CD4-positive, alpha-beta T cell treated with Interleukin-17A for 4 hours (primary cell): ENCODE measurements around the gene ZCCHC17.

Experiments used
- DNase-seq: peaks from one replicate; pipeline ENCODE4 v3.0.0-alpha.2; 2020; ENCODE audit warnings: mixed read lengths

ZCCHC17 gene

DNA sequence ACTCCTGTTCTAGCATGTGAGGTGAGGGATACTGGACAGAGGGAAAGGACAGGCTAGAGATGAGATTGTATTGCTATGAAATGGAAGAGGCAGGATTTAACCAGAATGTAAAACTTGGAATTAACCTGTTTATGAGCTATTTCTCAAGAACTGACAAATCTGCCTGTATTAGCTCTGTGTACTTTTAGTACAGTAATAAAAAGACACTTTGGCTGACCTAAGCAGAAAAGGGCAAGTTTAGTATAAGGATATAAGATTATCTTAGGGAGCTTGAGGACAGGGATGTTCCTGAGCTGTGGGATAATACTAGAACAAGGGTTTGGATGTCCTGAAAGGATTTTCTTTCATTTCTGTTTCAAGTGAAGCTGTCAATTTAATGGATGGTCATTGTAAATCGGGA lies 11.2 kb downstream of the ZCCHC17 start:
- DNase-seq = no peak

DNA sequence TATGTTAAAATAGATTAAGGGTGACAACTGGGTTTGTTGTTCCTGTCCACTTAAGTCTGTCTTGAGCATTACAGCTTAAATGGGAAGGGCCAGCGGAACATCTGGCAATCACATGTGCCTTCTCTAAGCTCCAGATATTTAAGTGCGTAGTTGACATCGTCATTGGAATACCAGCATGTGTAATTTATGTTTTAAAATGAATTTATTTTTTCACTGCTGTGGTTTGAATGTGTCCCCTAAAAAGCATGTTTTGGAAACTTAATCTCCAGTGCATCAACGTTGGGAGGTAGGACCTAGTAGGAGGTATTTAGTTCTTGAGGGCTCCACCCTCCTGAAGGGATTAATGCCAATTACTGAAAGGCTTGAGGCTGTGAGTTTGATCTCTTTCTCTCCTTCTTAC lies 13.4 kb downstream of the ZCCHC17 start:
- DNase-seq = no peak

DNA sequence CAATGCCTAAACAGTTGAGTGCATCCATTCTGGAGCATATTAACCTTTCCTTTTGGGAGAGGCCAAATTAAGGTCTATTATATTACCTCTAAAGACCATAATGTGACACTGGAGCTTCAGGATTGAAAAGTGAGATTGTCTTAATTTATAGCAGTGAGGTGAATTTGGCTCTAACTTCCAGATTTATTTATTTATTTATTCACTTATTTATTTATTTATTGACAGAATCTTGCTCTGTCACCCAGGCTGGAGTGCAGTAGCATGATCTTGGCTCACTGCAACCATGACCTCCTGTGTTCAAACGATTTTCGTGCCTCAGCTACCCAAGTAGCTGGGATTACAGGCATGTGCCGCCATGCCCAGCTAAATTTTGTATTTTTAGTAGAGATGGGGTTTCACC lies 19.1 kb downstream of the ZCCHC17 start:
- DNase-seq = no peak

DNA sequence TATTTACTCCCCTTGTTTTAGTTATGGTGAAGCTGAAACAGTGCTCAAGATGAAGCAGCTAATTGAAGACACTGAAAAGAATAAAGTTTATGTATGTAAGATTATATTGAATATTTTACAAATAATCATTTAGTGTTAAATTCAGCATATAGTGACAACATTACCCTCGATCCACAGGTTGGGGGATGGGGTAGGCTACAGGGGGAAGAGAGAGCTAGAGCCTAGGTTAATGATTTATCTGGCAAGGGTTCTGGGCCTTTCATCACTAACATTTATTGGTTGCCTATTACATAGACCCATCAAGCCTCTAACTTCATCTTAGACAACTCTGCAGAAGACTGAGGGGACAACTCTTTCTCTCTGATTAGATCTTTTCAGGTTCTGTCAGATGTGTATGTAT lies 21.3 kb downstream of the ZCCHC17 start:
- DNase-seq = no peak

DNA sequence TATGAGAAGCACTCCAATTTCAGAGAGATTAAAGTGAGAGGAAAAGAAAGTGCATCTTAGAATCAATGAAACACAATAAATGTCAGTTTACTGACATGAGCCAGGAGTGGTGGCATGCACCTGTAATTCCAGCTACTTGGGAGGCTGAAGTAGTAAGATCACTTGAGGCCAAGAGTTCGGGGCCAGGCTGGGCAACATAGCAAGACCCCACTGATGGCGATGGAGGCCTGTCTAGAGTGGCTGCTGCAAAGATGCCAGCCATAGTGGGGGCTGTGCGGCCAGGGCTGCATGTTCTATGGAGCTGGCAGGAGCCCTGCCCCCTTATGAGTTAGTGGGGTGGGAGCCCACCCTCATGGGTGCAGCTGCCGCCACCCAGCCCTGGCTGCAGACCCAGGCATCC lies 27.3 kb downstream of the ZCCHC17 start:
- no peak for DNase-seq

DNA sequence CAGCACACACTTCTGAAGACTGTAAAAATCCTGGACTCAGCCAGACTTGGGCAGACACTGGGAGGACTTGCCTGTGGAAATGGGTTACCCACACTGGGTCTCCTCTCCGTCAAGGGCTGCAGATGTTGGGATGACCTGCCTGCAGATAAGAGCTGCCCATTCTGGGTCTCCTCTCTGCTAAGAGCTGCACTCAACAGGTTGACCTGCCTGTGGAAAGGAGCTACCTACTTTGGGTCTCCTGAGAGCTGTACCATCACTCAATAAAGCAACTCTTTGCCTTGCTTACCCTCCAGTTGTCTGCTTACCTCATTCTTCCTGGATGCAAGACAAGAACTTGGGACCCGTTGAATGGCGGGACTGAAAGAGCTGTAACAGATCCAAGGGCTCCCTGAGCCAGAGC lies 28.2 kb downstream of the ZCCHC17 start:
- no peak for DNase-seq

DNA sequence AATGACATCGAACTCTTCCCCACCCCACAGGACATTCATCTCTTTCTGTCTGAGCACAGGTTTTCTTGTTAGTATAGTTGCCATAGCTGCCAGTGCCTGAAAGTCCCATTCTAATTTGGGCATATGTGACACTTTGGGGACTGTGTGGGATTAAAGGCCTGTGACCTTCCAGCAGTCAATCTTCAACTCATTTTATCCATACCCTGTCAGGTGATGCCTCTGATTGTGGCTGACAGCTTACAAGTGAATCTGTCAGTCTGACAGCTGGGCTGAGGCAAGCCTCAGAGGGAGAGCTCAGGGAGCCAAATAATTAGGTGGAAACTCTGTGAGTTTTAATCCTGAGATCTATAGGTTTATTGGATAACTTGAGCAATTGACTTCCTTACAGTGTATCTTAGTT lies 29.6 kb downstream of the ZCCHC17 start:
- DNase-seq = no peak

DNA sequence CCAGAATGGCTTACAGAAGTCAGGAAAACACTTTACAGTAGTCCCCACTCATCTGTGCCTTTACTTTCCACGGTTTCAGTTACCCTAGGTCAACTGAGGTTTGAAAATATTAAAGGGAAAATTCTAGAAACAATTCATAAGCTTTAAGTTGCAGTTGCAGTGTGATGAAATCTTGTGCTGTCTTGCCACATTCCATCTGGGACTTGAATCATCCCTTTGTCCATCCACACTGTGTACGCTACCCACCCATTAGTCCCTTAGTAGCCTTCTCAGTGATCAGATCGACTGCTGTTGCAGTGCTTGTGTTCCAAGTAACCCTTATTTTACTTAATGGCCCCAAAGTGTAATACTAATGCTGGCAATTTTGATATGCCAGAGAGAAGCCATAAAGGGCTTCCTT lies 30.5 kb downstream of the ZCCHC17 start:
- no peak for DNase-seq

DNA sequence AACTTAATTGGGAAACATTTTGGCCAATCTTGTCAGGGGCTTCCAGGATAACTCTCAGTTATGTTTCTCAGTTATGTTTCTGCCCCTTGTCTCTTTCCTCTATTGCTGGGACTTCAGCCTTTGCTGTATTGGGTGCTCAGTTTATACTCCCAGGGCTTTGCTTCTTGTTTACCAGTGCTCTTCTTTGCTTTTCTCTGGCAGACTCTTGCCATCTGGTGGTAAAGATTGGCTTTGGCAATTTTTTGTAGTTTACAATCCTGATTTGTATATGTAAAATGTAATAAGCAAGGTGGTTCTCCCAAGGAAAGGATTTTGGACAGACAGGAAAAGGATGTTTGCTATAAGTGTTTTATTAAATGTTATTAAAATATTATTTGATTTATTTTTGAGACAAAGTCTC lies 38.2 kb downstream of the ZCCHC17 start:
- DNase-seq = no peak

DNA sequence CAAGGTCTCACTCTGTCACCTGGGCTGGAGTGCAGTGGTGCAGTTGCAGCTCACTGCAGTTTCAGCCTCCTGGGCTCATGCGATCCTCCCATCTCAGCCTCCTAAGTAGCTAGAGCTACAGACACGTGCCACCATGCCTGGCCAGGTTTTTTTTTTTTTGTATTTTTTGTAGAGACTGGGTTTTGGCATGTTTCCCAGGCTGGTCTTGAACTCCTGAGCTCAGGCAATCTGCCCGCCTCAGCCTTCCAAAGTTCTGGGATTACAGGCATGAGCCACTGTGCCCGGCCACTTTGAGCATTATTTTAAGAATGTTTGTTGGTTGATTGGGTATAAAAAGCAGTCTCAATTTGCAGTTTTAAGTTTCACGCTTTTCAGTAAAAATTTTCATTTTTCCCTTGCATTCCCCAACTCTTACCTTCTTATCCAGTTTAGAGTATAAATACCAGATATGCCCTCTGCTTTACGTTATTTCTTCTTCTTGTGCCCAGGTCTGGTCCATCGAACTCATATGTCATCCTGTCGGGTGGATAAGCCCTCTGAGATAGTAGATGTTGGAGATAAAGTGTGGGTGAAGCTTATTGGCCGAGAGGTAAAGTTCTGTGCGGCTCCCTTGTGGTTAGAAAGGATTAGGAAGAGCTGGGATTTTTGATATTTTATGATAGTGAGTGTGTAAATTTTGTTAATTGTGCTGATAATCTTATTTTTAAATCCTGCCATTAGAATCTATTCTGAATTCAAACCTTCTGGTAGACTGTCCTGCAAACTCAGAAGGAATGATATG lies 40.0 kb downstream of the ZCCHC17 start:
- no peak for DNase-seq

DNA sequence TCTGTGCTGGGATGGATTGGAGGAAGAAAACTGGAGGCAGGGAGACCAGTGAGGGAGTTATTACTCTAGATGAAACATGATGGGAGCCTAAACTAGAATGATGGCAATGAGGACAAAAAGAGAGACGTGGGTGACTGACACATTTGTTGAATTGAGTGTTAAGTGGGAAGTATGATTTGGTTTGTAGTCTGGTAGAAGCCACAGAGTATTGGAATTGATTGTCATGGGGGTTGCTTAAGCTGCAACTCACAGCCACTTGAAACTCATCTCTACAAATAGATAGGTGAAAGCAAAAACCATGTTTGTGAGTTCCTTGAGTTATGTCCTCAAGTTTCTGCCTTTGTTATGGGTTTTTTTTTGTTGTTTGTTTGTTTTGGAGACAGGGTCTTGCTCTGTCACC lies 47.7 kb downstream of the ZCCHC17 start:
- DNase-seq = no peak

DNA sequence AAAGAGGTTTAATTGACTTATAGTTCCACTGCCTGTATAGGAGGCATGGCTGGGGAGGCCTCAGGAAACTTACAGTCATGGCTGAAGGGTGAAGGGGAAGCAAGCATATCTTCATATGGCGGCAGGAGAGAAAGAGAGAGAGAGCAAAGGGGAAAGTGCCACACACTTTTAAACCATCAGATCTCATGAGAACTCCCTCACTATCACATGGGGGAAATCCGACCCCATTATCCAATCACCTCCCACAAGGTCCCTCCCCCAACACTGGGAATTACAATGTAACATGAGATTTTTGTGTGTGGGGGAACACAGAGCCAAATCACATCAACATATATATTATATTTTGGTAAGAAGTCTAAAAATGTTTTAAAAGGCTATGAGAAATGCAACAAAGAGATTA lies 48.8 kb downstream of the ZCCHC17 start:
- no peak for DNase-seq

DNA sequence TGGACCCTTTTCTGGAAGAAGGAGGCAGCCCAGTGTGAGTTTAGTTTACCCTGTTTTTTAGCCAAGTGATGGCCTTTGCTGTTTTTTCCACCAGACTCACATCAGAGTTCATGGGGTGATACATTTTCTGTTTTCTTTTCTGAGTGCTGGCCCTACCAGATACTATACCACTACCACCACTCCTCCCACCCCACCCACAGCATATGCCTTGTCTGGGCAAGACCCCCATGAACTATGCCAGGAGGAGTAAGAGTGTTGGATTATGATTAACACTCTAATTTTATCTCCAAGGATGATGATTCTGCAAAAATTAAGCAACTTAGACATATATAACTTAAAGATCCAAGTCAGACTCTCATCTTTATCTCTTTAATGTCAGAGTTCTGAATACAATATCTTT lies 50.0 kb downstream of the ZCCHC17 start:
- no peak for DNase-seq

DNA sequence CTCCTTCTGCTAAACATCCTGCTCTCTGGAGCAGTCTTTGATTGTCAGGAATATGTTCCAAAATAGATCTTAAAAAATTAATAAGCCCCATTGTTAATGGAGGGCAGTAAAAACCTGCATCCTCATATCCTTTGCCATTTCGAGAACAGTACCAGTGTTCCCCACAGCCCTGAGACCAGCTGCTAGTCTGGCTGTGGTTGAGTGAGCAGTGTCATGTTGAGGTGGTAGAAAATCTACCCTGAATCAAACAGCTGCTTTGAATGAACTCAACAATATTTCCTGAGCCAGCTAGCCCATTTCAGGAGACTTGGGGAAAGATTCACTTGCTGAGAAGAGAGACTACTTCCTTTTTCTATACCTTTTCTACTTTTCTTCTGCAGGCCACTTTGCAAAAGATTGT lies 51.6 kb downstream of the ZCCHC17 start:
- DNase-seq = no peak

DNA sequence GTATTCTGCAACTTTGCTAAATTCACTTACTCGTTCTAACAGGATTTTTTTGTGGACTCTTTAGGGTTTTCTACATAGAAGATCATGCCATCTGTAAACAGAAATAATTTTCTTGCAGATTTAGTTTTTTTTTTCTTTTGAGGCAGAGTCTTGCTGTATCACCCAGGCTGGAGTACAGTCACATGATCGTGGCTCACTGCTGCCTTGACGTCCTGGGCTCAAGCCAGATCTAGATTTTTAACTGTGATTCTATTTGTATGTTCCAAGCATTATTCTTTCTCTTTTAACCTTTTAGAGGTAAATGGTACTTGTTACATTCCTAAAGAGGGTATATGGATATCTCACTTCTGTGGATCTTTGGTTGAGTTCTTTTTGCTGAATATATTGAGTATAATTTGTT lies 57.5 kb downstream of the ZCCHC17 start:
- no peak for DNase-seq

DNA sequence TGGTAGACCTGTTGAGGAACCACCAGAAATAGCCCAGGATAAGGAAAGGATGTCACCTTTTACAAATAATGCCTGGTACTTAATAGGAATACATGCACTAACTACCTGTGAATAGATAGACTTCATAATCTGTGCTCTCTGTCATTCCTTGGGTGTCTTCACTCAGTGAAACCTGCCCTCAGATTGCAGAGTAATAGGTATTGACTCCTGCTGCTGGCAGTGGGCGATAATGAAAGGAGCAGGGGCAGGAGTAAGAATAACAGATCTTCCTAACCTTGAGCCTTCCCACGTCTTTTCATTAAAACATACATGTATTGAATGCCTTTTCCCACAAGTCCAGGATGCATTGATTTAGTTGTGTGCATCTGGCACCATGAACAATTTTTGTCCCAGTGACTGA lies 59.6 kb downstream of the ZCCHC17 start:
- no peak for DNase-seq

DNA sequence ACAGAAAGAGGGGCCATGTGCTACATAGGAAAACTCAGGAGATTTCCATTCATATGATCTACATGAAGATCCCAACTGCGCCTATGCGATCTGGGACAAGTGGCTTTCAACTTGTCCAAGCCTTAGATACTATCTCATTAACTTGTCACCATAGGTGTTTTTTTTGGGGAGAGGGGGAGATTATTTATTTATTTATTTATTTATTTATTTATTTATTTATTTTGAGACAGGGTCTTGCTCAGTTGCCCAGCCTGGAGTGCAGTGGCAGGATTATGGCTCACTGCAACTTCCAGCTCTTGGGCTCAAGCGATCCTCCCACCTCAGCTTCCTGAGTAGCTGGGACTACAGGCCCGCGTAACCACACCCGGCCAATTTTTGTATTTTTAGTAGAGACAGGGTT lies 64.8 kb downstream of the ZCCHC17 start:
- DNase-seq = no peak

DNA sequence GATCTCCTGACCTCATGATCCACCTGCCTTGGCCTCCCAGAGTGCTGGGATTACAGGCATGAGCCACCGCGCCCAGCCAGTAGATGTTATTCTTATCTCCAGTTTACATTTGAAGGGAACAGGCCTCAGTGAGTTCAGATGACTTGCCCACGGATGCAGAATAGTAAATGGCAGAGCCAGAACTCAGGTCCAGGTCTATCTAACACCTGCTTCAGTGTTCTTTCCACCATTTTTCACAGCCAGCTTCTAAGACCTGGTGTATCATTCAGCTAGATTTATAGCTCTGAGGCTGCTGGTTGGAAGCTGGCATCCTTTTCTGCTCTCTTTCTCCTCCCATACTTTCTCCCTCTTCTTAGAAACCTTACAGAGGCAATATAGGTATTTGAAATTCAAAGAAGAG lies 65.2 kb downstream of the ZCCHC17 start:
- DNase-seq = no peak

DNA sequence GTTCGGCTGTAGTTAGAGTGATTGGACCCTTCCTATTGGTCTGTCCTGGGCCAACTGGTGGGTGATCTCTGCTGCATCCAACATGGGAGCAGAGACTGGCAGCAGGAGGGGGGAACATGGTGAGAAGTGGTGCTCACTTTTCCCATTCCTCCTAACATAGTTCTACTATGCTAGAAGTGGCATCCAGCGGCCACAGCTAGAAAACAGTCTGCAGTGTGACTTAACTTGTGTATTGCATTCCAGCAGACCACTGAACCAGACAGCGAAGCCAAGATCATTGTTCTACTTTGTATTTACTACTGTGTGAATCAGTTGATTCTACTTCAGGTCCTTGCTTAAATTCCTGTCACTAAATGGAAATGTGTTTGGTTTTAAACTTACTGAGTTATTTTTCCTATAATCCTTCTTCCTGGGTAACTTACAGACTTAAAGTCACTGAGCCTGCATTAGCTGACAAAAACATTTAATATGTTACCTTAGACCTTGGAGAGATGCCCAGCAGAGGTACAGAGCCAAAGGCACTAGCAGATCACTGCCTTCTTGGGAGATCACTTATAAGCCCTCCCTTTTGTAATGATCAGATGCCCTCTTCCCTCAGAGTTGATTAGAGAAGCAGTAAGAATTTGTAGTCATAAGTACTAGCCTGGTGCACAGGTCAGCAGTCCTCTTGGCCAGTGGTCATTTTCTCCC lies 67.9 kb downstream of the ZCCHC17 start:
- DNase-seq = no peak

DNA sequence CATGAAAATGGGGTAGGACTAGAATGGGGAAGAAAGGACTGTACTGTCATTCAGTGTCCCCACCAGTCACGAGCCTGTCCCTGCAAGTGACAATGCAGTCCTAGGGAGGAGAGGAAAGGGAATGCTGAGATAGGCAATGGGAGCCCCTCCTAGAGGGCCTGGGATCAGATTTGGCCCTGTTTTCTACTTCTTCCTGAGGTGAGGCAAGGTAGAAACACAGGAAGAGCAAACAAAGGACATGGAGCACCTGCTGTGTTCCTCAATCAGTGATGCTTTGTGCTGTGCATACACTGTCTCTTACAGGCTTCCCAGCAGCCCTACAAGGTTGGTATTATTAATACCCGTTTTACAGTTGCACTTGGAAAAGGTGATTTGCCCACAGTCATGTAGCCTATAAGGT lies 70.0 kb downstream of the ZCCHC17 start:
- no peak for DNase-seq

DNA sequence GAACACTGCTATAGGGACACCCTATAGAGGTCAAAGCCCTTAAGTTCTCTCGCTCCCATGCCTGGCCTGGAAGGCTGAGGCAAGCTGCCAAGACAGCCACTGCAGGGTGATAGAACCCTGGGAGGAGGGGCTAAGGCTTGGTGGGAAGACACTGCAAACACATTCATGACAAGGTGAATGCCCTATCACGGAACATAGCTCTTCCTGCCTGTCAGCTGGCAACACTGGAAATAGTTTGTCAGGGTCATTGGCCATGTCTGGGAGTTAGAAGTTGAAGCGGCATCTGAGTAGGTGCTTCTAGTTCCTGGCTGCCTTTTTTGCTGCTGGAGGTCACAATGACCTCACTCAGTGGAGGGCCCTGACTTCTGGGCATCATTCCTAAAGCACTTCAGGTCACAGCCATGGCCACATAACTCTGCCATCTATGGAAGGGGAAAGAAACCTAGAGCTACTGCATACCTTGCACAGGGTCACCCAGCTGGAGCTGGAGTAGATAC lies 71.8 kb downstream of the ZCCHC17 start:
- no peak for DNase-seq

DNA sequence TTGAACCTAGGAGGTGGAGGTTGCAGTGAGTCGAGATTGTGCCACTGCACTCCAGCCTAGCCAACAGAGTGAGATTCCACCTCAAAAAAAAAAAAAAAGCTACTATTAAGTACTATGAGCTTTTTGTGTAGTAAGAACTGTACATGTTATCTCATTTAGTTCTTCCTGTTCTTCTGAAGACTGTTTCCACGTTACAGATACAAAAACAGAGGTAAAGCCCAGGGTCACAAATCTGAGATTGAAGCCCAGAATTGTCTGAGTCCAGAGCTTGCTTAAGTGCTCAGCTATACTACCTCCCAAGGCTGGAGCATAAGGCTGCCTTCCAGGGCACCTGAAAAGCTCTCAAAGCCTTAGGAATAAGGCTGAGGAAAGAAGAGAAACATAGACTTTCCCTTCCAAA lies 73.2 kb downstream of the ZCCHC17 start:
- no peak for DNase-seq

DNA sequence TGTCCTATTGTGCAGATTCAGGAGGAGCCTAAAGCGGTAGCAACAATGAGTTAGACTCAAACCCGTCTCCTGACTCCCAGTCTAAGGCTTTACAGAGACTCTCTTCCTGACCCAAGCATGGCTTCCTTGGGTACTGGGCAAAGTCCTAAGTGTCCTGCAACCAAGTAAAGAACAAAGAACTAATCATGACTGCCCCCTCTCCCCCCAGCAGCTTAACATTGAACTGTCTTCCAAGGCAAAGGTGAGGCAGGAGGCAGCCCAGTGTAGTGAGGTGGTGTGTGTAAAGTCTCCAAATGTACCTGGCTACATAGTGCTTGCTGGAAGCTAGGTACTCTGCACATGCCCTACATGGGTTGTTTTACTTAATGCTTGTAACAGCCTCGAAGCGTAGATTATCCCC lies 73.7 kb downstream of the ZCCHC17 start:
- DNase-seq = no peak

DNA sequence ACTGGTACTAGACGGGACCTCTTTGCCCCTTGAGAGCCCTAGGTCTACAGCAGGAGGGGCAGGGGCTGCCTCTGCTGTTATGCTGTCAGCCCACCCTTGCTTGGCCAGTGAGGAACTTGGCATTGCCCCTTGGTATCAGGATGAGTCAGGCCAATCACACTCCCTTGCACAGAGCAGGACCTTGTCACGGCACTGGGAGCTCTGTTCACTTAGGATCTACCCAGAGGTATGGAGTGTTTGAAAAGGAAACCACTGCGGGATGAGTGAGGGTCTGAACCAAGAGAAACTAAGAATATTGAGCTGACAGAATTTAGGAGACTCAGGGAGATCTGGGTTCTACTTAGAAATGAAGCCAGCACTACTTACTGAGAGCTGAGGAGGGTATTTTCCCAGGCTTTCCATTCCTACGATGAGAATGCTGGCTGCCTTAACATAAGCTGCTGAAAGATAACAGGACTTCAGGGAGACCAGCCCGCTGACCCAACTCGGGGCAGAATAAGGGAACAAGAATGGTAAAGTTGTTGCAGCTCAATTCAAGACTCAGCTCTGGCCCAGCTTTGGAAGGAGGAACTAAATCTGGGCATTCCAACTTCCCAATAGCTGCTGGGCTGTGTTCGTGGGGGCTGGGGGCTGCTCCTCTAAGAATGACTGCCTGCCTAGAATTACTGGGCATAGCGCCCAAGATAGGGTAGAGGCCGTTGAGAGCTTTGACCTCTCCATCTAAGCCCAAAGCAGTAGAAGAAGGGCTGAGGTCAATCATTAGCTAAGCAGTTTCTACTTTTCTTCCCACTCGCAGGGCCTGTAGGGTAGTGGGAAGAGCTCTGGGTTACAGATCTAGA lies 74.5 kb downstream of the ZCCHC17 start:
- DNase-seq = no peak
